Cortex of kidney (tissue), 1 donor: ENCODE results near the gene USP7.
"Not testable (repeated sequence)": the region's sequence is repeated elsewhere in the genome, so short reads cannot be mapped to it uniquely, and the experiment has no call there.

Experiments
- DNase-seq: peaks from one replicate; lab custom pipeline; 2025; lab: John Stamatoyannopoulos, UW

USP7 gene

GRCh38 chr16:8972843-8973586, 9.3 kb upstream of the USP7 start:
- no peak for DNase-seq

GRCh38 chr16:8971416-8971815, 7.7 kb upstream of the USP7 start:
- DNase-seq: no peak

- DNase-seq: not testable (repeated sequence)
Measured at GRCh38 chr16:8969202-8969897, 5.6 kb upstream of the USP7 start.

GRCh38 chr16:8968054-8968453, 4.3 kb upstream of the USP7 start:
- DNase-seq: not testable (repeated sequence)

- DNase-seq: no peak
Measured at GRCh38 chr16:8967132-8967821, 3.6 kb upstream of the USP7 start.

- DNase-seq: no peak
Measured at GRCh38 chr16:8966817-8967131, 3.1 kb upstream of the USP7 start.

GRCh38 chr16:8964462-8964861, 756 bp upstream of the USP7 start:
- DNase-seq: no peak

- DNase-seq: no peak
Measured at GRCh38 chr16:8963010-8963820, 491 bp downstream of the USP7 start.

- no peak for DNase-seq
Measured at GRCh38 chr16:8962393-8963009, 1.2 kb downstream of the USP7 start.

- DNase-seq: no peak
Measured at GRCh38 chr16:8961811-8962390, 1.8 kb downstream of the USP7 start.

GRCh38 chr16:8960788-8961109, 3.0 kb downstream of the USP7 start:
- DNase-seq: no peak

- DNase-seq: no peak
Measured at GRCh38 chr16:8959921-8960787, 3.6 kb downstream of the USP7 start.

GRCh38 chr16:8958344-8959167, 5.2 kb downstream of the USP7 start:
- DNase-seq: no peak

- DNase-seq: no peak
Measured at GRCh38 chr16:8957509-8958157, 6.1 kb downstream of the USP7 start.

- no peak for DNase-seq
Measured at GRCh38 chr16:8957063-8957397, 6.7 kb downstream of the USP7 start.

GRCh38 chr16:8956265-8957062, 7.2 kb downstream of the USP7 start:
- DNase-seq: no peak

- no peak for DNase-seq
Measured at GRCh38 chr16:8955828-8956227, 7.9 kb downstream of the USP7 start.

GRCh38 chr16:8953064-8953463, 10.6 kb downstream of the USP7 start:
- no peak for DNase-seq
